ENCODE measurements around the gene KCP.
A peak's percentile ranks its signal among the peaks of the same experiment; 100 is the strongest.

The KCP gene

DNA sequence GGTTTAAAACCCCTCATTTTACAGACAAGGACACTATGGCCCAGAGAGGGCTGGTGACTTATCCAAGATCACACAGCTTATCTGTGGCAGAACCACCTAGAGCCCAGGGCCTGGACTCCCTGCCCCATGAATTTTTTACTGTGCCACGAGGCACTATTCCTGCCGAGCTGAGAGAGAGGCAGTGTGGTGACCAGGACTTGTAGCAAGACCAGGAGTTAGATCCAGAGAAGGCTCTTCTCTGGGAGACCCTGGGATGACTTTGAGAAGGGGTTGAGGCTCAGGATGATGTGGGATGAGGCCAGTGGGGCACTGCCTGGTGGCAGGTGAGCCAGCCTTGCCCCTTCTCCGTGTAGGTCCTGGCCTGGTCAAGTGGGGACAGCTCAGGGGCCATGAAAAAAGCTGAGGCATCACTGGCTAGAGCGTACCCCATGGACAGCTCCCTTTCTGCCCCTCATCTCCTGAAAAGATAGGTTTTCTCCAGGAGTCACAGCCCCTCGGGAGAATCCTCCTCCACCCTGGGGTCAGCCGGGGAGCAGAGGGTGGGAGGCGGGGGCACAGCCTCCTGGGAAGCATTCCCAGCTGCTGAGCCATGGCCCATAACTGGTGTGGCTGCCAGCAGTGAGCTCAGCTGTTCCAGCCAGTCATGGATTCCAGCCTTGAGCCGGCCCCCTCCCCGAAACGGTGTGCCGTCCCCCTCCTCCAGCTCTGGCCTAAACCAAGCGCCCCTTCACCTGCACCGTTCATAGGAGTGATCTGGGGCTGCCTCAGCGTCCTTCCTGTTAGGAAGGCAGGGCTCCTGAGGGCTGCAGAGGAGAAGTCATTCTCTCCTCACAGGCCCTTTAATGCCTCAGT is 74.5 kb downstream of the KCP start:
- TF ChIP-seq, protein P1, sequence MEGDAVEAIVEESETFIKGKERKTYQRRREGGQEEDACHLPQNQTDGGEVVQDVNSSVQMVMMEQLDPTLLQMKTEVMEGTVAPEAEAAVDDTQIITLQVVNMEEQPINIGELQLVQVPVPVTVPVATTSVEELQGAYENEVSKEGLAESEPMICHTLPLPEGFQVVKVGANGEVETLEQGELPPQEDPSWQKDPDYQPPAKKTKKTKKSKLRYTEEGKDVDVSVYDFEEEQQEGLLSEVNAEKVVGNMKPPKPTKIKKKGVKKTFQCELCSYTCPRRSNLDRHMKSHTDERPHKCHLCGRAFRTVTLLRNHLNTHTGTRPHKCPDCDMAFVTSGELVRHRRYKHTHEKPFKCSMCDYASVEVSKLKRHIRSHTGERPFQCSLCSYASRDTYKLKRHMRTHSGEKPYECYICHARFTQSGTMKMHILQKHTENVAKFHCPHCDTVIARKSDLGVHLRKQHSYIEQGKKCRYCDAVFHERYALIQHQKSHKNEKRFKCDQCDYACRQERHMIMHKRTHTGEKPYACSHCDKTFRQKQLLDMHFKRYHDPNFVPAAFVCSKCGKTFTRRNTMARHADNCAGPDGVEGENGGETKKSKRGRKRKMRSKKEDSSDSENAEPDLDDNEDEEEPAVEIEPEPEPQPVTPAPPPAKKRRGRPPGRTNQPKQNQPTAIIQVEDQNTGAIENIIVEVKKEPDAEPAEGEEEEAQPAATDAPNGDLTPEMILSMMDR (IDR thresholded peaks at IDR 0.05; ENCODE audit: low read depth, low read length) = no peak
- no peak overlapping the region for H3K4me3 ChIP-seq (ENCODE audit: low read depth, low read length)

DNA sequence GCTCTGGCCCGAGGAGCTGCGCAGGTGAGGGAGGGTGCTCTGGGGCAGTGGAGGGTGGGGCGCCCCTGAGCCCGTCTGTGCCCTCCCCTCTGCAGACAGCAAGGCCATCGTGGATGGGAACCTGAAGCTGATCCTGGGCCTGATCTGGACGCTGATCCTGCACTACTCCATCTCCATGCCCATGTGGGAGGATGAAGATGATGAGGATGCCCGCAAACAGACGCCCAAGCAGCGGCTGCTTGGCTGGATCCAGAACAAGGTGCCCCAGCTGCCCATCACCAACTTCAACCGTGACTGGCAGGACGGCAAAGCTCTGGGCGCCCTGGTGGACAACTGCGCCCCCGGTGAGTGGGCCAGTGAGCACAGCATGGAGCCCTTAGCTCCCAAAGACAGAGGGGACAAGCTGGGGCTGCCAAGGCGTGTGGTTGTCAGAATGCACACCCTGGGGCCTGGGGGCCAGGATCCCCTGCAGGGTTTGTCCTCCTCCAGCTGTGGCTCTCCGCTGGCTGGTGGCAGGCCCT is 75.2 kb downstream of the KCP start:
- no peak overlapping the region for H3K4me3 ChIP-seq (ENCODE audit: low read depth, low read length)
- TF ChIP-seq, protein P1 (IDR thresholded peaks at IDR 0.05; ENCODE audit: low read depth, low read length) = no peak

DNA sequence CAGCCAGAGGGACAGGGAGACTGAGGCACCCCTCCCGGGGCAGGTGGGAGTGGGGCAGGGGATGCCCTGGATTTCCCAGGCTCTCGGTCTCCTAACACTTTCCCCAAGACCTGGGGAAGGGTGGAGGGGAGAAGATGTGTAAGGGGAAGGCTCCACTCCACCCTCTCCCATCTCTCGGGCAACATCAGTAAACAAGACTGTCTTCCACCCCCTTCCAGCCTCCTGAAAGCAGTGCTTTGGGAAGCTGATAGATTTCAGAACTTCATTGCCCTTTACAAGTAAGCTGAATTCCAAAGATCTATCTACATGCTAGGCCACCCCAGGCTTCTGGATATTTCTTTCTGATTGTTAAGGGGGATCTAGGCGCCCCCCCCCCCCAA is 76.6 kb downstream of the KCP start:
- TF ChIP-seq, protein P1 (IDR thresholded peaks at IDR 0.05; ENCODE audit: low read depth, low read length) = no peak
- peak overlapping the region; percentile 96 for H3K4me3 ChIP-seq (ENCODE audit: low read depth, low read length)

DNA sequence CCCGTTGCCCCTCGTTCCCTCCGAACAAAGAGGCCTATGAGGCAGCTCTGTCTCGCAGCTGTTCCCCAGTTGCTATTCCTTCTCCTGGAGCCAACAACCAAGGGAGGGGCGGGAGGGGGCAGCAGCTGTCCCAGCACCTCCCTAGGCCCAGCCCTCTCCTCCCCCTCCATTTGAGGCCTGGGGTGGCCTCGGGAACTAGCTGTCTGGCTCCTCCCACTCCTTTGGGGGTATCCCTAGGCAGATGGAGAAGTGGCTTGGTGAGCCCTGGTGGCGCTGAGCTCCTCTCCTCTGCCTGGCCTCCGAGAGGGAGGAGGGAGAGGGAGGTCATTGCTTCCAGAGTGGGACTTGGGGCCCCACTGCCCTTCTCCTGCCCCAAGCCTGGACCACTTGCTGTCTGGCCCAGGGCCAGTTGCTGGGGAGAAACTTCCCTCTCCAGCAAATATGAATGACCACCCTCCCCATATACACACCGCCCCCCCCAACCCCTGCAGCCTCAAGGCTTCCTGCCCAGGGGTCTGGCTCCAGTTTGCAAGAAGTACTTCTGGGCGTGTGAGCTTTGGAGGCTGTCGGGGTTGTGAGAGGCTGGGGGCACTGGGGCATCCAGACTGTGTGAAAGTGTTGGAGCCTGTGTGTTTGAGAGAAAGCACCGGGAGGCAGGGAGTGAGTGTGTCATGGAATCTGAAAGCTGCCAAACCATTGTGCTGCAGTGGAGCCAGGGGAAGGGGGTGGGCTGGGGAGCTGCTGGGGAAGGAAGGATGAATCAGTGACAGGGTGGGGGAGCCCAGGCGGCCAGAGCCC is 77.2 kb downstream of the KCP start:
- TF ChIP-seq, protein P1 (IDR thresholded peaks at IDR 0.05; ENCODE audit: low read depth, low read length) = no peak
- H3K4me3 ChIP-seq (ENCODE audit: low read depth, low read length) = peak overlapping the region; percentile 96

DNA sequence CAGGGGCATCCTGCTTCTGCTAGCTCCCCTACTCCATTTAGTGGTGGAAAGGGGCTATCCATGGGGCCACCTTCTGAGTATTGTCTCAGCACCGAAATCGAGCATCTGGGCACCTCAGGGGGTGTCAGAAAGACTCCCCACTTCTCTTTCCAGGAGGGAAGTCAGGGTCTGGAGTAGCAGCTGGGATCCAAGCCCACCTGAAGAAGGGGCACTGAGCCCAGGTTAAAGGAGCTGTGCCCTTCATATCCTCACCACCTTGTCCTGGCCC is 77.7 kb downstream of the KCP start:
- TF ChIP-seq, protein P1 (IDR thresholded peaks at IDR 0.05; ENCODE audit: low read depth, low read length) = no peak
- H3K4me3 ChIP-seq (ENCODE audit: low read depth, low read length) = peak overlapping the region; percentile 96

DNA sequence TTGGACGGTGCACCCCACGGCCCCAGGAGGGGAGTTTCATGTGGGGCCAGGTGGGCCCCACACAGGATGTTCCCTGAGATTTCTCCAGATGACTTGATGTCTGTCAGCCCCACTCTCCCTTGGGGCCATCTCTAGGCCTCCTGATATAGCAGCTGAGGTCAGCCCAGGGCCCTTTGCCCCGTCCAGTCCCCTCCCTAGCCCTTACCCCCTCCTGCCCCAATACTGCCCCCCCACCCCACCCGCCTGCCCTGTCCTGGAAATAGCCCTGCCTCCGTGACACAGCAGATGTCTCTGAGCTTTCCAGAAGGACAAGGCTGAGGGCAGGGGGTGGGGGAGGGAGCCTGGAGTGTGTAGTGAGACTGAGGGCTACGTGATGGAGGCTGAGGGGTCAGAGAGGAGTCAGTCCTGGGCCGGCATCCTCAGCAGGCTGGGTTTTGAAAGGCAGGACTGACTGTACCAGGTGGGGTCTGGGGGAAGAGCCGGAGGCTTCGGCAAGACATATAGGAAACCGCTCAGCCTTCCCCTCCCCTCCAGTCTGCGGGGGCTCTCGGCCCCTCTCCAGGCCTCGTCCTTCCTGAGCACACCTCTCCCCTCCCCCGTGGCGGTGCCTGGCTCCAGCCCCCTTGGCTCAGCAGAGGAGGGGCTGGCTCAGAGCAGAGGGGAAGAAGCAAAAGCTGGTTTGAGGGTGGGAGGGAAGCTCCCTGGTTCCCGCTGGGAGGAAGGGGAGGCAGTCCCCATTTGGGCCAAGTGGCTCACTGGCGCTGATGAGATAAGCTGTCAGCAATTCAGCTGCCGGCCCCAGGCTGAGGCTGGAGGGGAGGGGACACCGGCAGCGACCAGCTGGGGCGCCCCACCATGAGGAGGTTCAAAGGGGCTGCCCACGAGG is 78.3 kb downstream of the KCP start:
- TF ChIP-seq, protein P1 (IDR thresholded peaks at IDR 0.05; ENCODE audit: low read depth, low read length) = no peak

More for the DNA sequence above, 78.3 kb downstream of the KCP start:
- H3K4me3 ChIP-seq (ENCODE audit: low read depth, low read length) = peak overlapping the region; percentile 96
